Panc1 (cell line): ENCODE data around the gene SPDEF. TPM values are rescaled to one million over a fixed set of nuclear protein-coding genes. Genes with fewer than 3 reads are reported as not detected.
A peak's percentile ranks its signal among the peaks of the same experiment; 100 is the strongest.

ENCODE experiments used
- ATAC-seq: fragments of 200-7000 bp; cut with Tn5 transposase; 2 replicates; pipeline ENCODE4 v1.9.1; 2020; ENCODE audit warnings: mild to moderate bottlenecking, moderate library complexity
- BruUV-seq: library from RNA; stranded (reverse); fragments of 400-500 nt; replicated peaks from 2 replicates; lab custom pipeline; 2021; lab: Mats Ljungman, UMichigan
- CTCF ChIA-PET: fragments of 300-600 bp; sonication (Branson Sonifier 250); formaldehyde crosslinking; loops from one replicate; lab custom pipeline; 2022; ENCODE audit warnings: antibody characterized with exemption; lab: Charles Lee
- POLR2A ChIA-PET: fragments of 300-600 bp; sonication (Branson Sonifier 250); formaldehyde crosslinking; loops from one replicate; lab custom pipeline; 2022; ENCODE audit warnings: antibody characterized with exemption; lab: Charles Lee
- DNase-seq: peaks from one replicate; pipeline ENCODE4 v3.0.0-alpha.2; 2010; ENCODE audit warnings: low read depth, low spot score
- H3K27ac ChIP-seq: 2 replicates; pipeline ENCODE4 v1.5.1; 2011; ENCODE audit warnings: mild to moderate bottlenecking, low read length, inconsistent platforms
- H3K27me3 ChIP-seq: fragments of 200-500 bp; sonication (Bioruptor generic); 2 replicates; pipeline ENCODE4 v1.6.0; 2014; ENCODE audit warnings: low read length, inconsistent platforms; ENCODE audit not compliant: control insufficient read depth, insufficient read depth
- H3K36me3 ChIP-seq: fragments of 200-500 bp; sonication (Bioruptor generic); 2 replicates; pipeline ENCODE4 v1.5.1; 2014; ENCODE audit warnings: inconsistent platforms, mild to moderate bottlenecking, low read length, moderate library complexity; ENCODE audit not compliant: control insufficient read depth, insufficient read depth
- H3K4me1 ChIP-seq: 2 replicates; pipeline ENCODE4 v1.5.1; 2011; ENCODE audit warnings: inconsistent platforms, mild to moderate bottlenecking, low read length, moderate library complexity; ENCODE audit not compliant: control insufficient read depth, insufficient read depth
- H3K4me3 ChIP-seq, 2 experiments: 2 replicates each; pipeline ENCODE4 v1.5.1; 2011 to 2012; ENCODE audit warnings: low read depth in 2 of 2, low read length in 2 of 2, mild to moderate bottlenecking in 2 of 2, inconsistent platforms in 1 of 2, moderate library complexity in 1 of 2
- H3K9me3 ChIP-seq: fragments of 200-500 bp; sonication (Bioruptor generic); 2 replicates; pipeline ENCODE4 v1.5.1; 2014; ENCODE audit warnings: low read depth, mild to moderate bottlenecking, inconsistent platforms, low read length, moderate library complexity; ENCODE audit not compliant: control insufficient read depth, insufficient read depth
- CTCF ChIP-seq: fragments of 450-650 bp; IDR thresholded peaks from 2 replicates; pipeline ENCODE4 v1.5.1; 2017; ENCODE audit warnings: mild to moderate bottlenecking
- POLR2AphosphoS5 ChIP-seq: IDR thresholded peaks from 2 replicates; pipeline ENCODE4 v1.6.1; 2012; ENCODE audit warnings: mild to moderate bottlenecking, low read depth, low read length, moderate library complexity
- REST ChIP-seq, 2 experiments: IDR thresholded peaks; 2 replicates each; pipeline ENCODE4 v1.6.1; 2011 to 2012; ENCODE audit warnings: low read depth in 2 of 2, control low read depth in 1 of 2, low read length in 1 of 2, mild to moderate bottlenecking in 1 of 2, moderate library complexity in 1 of 2; ENCODE audit not compliant: insufficient read depth in 1 of 2
- SIN3A ChIP-seq: IDR thresholded peaks from 2 replicates; pipeline ENCODE4 v1.6.1; 2012; ENCODE audit warnings: low read depth, mild to moderate bottlenecking, low read length, moderate library complexity, borderline replicate concordance; ENCODE audit not compliant: insufficient read depth
- TCF7L2 ChIP-seq: IDR thresholded peaks from 2 replicates; pipeline ENCODE4 v1.6.1; 2011; ENCODE audit warnings: mild to moderate bottlenecking, low read depth, low read length, inconsistent platforms
- in situ Hi-C: cut with HindIII; loops from 2 replicates; pipeline ENCODE4 v1.10.0; 2016; ENCODE audit warnings: low sequenced_read_pairs, low pct_unique_long_range_greater_than_20kb
- intact Hi-C: fragments of 100-400 bp; cut with micrococcal nuclease; formaldehyde crosslinking; loops from one replicate; pipeline ENCODE4 v1.10.0; 2022; ENCODE audit not compliant: unreplicated experiment
- total RNA-seq: library from RNA; stranded (reverse); gene quantifications from one replicate; pipeline ENCODE4 v1.2.1, GENCODE V29; 2021; ENCODE audit not compliant: unreplicated experiment

The SPDEF gene
- total RNA-seq, 1 experiment from 2014 or later = 1.6 TPM

GRCh38 chr6:34535646-34536045 lies 20.5 kb downstream of the SPDEF start:
- DNase-seq (no peak), ATAC-seq (no peak)
- Histone ChIP-seq H3K36me3 (no peaks in the 10 kb centered on the region), H3K9me3 (no peaks in the 10 kb centered on the region), H3K27me3 (no peaks in the 10 kb centered on the region), H3K4me3 (no peak overlapping the region), H3K27ac (peak overlapping the region; percentile 46), H3K4me1 (peaks cover 41% of the 10 kb centered on the region)
- BruUV-seq = no TSS peak
- in situ Hi-C loops = no loop called here
- POLR2A ChIA-PET = no interaction called here
- TF ChIP-seq POLR2AphosphoS5 (no peak), TCF7L2 (no peak), REST (IDR thresholded peaks at IDR 0.05; ENCODE audit: insufficient read depth in 1 of 2, low read depth in 2 of 2, low read length in 1 of 2) (no peak), SIN3A (no peak), CTCF (no peak)
- CTCF ChIA-PET = interaction anchor here (0.7 kb wide), 1 partner anchor 24 kb away, joined by 3 read pairs; no protein-coding TSS in a partner anchor
- intact Hi-C loops = no loop called here

GRCh38 chr6:34535199-34535598 lies 20.9 kb downstream of the SPDEF start:
- BruUV-seq = no TSS peak
- CTCF ChIA-PET = interaction anchor here (0.7 kb wide), 1 partner anchor 25 kb away, joined by 3 read pairs; no protein-coding TSS in a partner anchor
- H3K4me1 ChIP-seq = peaks cover 42% of the 10 kb centered on the region
- intact Hi-C loops = no loop called here
- H3K27ac ChIP-seq = peak overlapping the region; percentile 46; the same call in 1 of the 2 replicates
- H3K9me3 ChIP-seq = no peaks in the 10 kb centered on the region
- H3K27me3 ChIP-seq = no peaks in the 10 kb centered on the region
- no peak for DNase-seq
- no peak for TF ChIP-seq SIN3A
- no peak for TF ChIP-seq TCF7L2
- TF ChIP-seq REST (IDR thresholded peaks at IDR 0.05; ENCODE audit: insufficient read depth in 1 of 2, low read depth in 2 of 2, low read length in 1 of 2) = no peak
- no peak for TF ChIP-seq CTCF
- no peak for TF ChIP-seq POLR2AphosphoS5
- no peak overlapping the region for H3K4me3 ChIP-seq
- ATAC-seq = no peak
- POLR2A ChIA-PET = no interaction called here
- H3K36me3 ChIP-seq = no peaks in the 10 kb centered on the region
- in situ Hi-C loops = no loop called here
